Mesenchymal stem cell (in vitro differentiated cells and primary cell): ENCODE measurements around the gene ZKSCAN5.

Experiments used
- DNase-seq: peaks from one replicate; pipeline ENCODE4 v3.0.0-alpha.2; 2013
- H2AFZ ChIP-seq: one replicate; pipeline ENCODE4 v1.6.1; 2013; ENCODE audit warnings: low read depth, mild to moderate bottlenecking, control low read depth, inconsistent platforms, low read length, moderate library complexity
- H2AK5ac ChIP-seq: 2 replicates; pipeline ENCODE4 v1.6.1; 2013; ENCODE audit warnings: low read length, moderate library complexity, mild to moderate bottlenecking, inconsistent platforms; ENCODE audit not compliant: severe bottlenecking
- H2BK120ac ChIP-seq: one replicate; pipeline ENCODE4 v1.6.1; 2013; ENCODE audit warnings: low read depth, mild to moderate bottlenecking, inconsistent platforms, low read length, moderate library complexity
- H2BK12ac ChIP-seq, 2 experiments: one replicate each; pipeline ENCODE4 v1.6.1; 2013; ENCODE audit warnings: inconsistent platforms in 2 of 2, low read length in 2 of 2, mild to moderate bottlenecking in 2 of 2, moderate library complexity in 2 of 2, control low read depth in 1 of 2
- H2BK15ac ChIP-seq: one replicate; pipeline ENCODE4 v1.6.1; 2013; ENCODE audit warnings: mild to moderate bottlenecking, low read depth, inconsistent platforms; ENCODE audit not compliant: poor library complexity, severe bottlenecking
- H2BK5ac ChIP-seq: 2 replicates; pipeline ENCODE4 v1.6.1; 2013; ENCODE audit warnings: low read depth, mild to moderate bottlenecking, low read length, control low read depth, inconsistent platforms; ENCODE audit not compliant: poor library complexity, severe bottlenecking
- H3K14ac ChIP-seq, 2 experiments: one replicate each; pipeline ENCODE4 v1.6.1; 2013; ENCODE audit warnings: inconsistent platforms in 2 of 2, low read length in 2 of 2, control low read depth in 1 of 2, mild to moderate bottlenecking in 1 of 2, moderate library complexity in 1 of 2
- H3K18ac ChIP-seq, 2 experiments: one replicate each; pipeline ENCODE4 v1.6.1; 2013; ENCODE audit warnings: inconsistent platforms in 2 of 2, low read length in 2 of 2, control low read depth in 1 of 2, low read depth in 1 of 2, mild to moderate bottlenecking in 1 of 2
- H3K23ac ChIP-seq, 2 experiments: one replicate each; pipeline ENCODE4 v1.6.1; 2013; ENCODE audit warnings: inconsistent platforms in 2 of 2, low read length in 2 of 2, mild to moderate bottlenecking in 2 of 2, moderate library complexity in 2 of 2, control low read depth in 1 of 2
- H3K27ac ChIP-seq: 2 replicates; pipeline ENCODE4 v1.5.1; 2013; ENCODE audit warnings: mild to moderate bottlenecking, moderate library complexity, low read length, control low read depth, inconsistent platforms; ENCODE audit not compliant: poor library complexity, severe bottlenecking
- H3K27me3 ChIP-seq, 2 experiments: 2 replicates each; pipeline versions ENCODE4 v1.6.1 to v1.7.0; 2013; ENCODE audit warnings: low read length in 2 of 2, mild to moderate bottlenecking in 2 of 2, moderate library complexity in 2 of 2, control low read depth in 1 of 2, inconsistent platforms in 1 of 2; ENCODE audit not compliant: control insufficient read depth in 1 of 2, insufficient read depth in 1 of 2
- H3K36me3 ChIP-seq, 2 experiments: 2 replicates each; pipeline versions ENCODE4 v1.6.1 to v1.7.0; 2013; ENCODE audit warnings: low read length in 2 of 2, control low read depth in 1 of 2, inconsistent platforms in 1 of 2, low read depth in 1 of 2, mild to moderate bottlenecking in 1 of 2; ENCODE audit not compliant: insufficient read depth in 2 of 2, control insufficient read depth in 1 of 2
- H3K4ac ChIP-seq, 2 experiments: one replicate each; pipeline ENCODE4 v1.6.1; 2013; ENCODE audit warnings: inconsistent platforms in 2 of 2, low read length in 2 of 2, mild to moderate bottlenecking in 2 of 2, moderate library complexity in 2 of 2, control low read depth in 1 of 2, low read depth in 1 of 2
- H3K4me1 ChIP-seq: 2 replicates; pipeline ENCODE4 v1.6.1; 2013; ENCODE audit warnings: low read depth, low read length, control low read depth; ENCODE audit not compliant: control insufficient read depth, insufficient read depth
- H3K4me2 ChIP-seq: 2 replicates; pipeline ENCODE4 v1.6.1; 2013; ENCODE audit warnings: low read length, mild to moderate bottlenecking, inconsistent platforms; ENCODE audit not compliant: poor library complexity, severe bottlenecking
- H3K4me3 ChIP-seq, 2 experiments: 2 replicates each; pipeline versions ENCODE4 v1.5.1 to v1.7.0; 2013; ENCODE audit warnings: low read length in 2 of 2, mild to moderate bottlenecking in 2 of 2, control low read depth in 1 of 2, low read depth in 1 of 2; ENCODE audit not compliant: insufficient read depth in 1 of 2
- H3K79me1 ChIP-seq: replicated peaks from 2 replicates; pipeline ENCODE4 v1.6.1; 2013; ENCODE audit warnings: mild to moderate bottlenecking, control low read depth, low read length, inconsistent platforms; ENCODE audit not compliant: poor library complexity, severe bottlenecking
- H3K9ac ChIP-seq: 2 replicates; pipeline ENCODE4 v1.7.0; 2013; ENCODE audit warnings: mild to moderate bottlenecking, low read length, moderate library complexity
- H3K9me3 ChIP-seq: 2 replicates; pipeline ENCODE4 v1.7.0; 2013; ENCODE audit warnings: mild to moderate bottlenecking, low read length; ENCODE audit not compliant: control insufficient read depth
- H4K8ac ChIP-seq: one replicate; pipeline ENCODE4 v1.6.1; 2013; ENCODE audit warnings: inconsistent platforms, mild to moderate bottlenecking, low read length, moderate library complexity
- H4K91ac ChIP-seq: one replicate; pipeline ENCODE4 v1.6.1; 2013; ENCODE audit warnings: mild to moderate bottlenecking, low read length, inconsistent platforms
- WGBS: methylation state at CpG from one replicate; pipeline ENCODE4 v1.1.7; 2013; ENCODE audit warnings: mixed read lengths; 5-methylcytosine and 5-hydroxymethylcytosine counted together

Gene ZKSCAN5

DNA sequence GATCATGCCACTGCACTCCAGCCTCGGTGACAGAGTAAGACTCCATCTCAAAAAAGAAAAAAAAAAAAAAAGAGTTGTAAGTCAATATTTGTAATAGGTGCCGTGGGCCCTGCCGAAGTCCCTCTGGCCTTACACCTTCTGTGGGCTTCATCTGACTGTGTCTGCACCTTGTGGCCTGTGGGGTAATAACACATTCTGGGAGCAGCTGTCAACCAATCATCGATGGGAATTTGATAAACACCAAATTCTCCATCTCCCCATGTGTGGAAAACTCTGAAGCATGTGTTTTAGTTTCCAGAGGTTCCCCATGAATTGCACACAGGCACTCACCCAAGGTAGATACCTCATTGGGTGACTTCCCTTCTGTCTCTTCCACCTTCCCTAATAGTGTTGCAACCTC, 15.2 kb upstream of the ZKSCAN5 start:
- Histone ChIP-seq H4K8ac (no peak overlapping the region), H3K14ac (no peak overlapping the region), H3K79me1 (peaks cover 33% of the 10 kb centered on the region), H3K36me3 (peaks cover 49 to 58% of the 10 kb centered on the region in 2 experiments), H2AK5ac (no peak overlapping the region), H2BK12ac (no peak overlapping the region), H2BK120ac (no peak overlapping the region), H3K27me3 (no peaks in the 10 kb centered on the region), H3K9me3 (peaks cover 15% of the 10 kb centered on the region), H2AFZ (no peak overlapping the region), H3K4me2 (no peak overlapping the region), H2BK5ac (no peak overlapping the region), H3K9ac (no peak overlapping the region), H2BK15ac (no peak overlapping the region), H3K4me3 (no peak overlapping the region), H3K18ac (no peak overlapping the region), H3K27ac (no peak overlapping the region), H4K91ac (no peak overlapping the region), H3K23ac (no peak overlapping the region), H3K4me1 (no peaks in the 10 kb centered on the region), H3K4ac (no peak overlapping the region)
- 95% methylated on average over 3 of the region's 4 CpGs for WGBS
- DNase-seq = no peak

DNA sequence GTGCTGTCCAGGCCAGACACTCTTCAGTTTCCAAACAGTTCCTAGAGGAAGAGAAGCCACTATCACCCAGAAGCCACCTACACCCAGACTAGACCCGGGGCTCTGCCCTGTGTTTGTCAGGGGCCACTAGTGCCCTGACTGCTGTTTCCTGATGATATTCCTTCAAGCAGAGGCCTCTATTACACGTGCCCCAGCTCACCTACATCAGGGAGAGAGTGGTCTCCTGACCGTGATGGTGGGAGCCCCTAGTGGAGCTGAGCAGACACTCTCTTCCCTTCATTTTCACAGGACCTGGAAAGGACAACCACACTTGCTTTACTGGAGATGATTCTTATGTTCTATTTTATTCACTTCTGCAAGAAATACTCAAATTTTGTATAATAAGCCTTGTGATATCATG, 13.6 kb upstream of the ZKSCAN5 start:
- no peak overlapping the region for H2AFZ ChIP-seq
- no peak for DNase-seq
- no peak overlapping the region for H2AK5ac ChIP-seq
- peaks cover 45 to 56% of the 10 kb centered on the region in 2 experiments for H3K36me3 ChIP-seq
- H2BK5ac ChIP-seq = no peak overlapping the region
- H2BK15ac ChIP-seq = no peak overlapping the region
- H2BK12ac ChIP-seq = no peak overlapping the region
- no peak overlapping the region for H3K4me2 ChIP-seq
- no peak overlapping the region for H3K18ac ChIP-seq
- no peak overlapping the region for H3K27ac ChIP-seq
- no peaks in the 10 kb centered on the region for H3K27me3 ChIP-seq
- no peak overlapping the region for H3K4ac ChIP-seq
- no peak overlapping the region for H3K23ac ChIP-seq
- WGBS = 81% methylated on average over 3 of the region's 3 CpGs
- no peaks in the 10 kb centered on the region for H3K4me1 ChIP-seq
- no peak overlapping the region for H3K4me3 ChIP-seq
- H3K79me1 ChIP-seq = peaks cover 30% of the 10 kb centered on the region
- no peak overlapping the region for H4K8ac ChIP-seq
- peaks cover 23% of the 10 kb centered on the region for H3K9me3 ChIP-seq
- no peak overlapping the region for H4K91ac ChIP-seq
- H2BK120ac ChIP-seq = no peak overlapping the region
- no peak overlapping the region for H3K14ac ChIP-seq
- H3K9ac ChIP-seq = no peak overlapping the region

DNA sequence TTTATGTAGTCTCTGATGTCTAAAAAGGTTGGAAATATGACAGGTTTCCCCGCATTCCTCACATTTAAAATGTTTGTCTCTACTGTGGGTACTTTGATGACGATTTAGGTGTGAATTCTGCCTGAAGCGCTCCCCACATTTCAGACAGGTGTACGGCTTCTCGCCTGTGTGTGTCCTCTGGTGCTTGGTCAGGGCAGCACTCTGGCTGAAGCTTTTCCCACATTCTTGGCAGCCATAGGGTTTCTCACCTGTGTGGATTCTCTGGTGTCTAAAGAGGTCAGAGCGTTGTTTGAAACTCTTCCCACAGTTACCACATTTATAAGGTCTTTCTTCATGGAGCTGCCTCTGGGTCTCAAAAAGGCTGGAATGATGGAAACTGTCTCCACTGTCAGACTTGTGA, 10.6 kb upstream of the ZKSCAN5 start:
- Histone ChIP-seq H3K4me3 (peak overlapping the region in 1 of 2 experiments; percentile 56), H3K14ac (no peak overlapping the region), H2BK120ac (no peak overlapping the region), H2BK5ac (no peak overlapping the region), H3K79me1 (peaks cover 29% of the 10 kb centered on the region), H2BK15ac (no peak overlapping the region), H3K4me2 (no peak overlapping the region), H2AK5ac (no peak overlapping the region), H3K18ac (no peak overlapping the region), H3K27me3 (no peaks in the 10 kb centered on the region), H2AFZ (no peak overlapping the region), H3K9me3 (peaks cover 23% of the 10 kb centered on the region), H3K23ac (no peak overlapping the region), H3K27ac (no peak overlapping the region), H4K8ac (no peak overlapping the region), H3K4me1 (peaks cover 7% of the 10 kb centered on the region), H2BK12ac (no peak overlapping the region), H4K91ac (no peak overlapping the region), H3K4ac (no peak overlapping the region), H3K9ac (no peak overlapping the region), H3K36me3 (peaks cover 50 to 63% of the 10 kb centered on the region in 2 experiments)
- WGBS = over 99% methylated on average over 6 of the region's 6 CpGs
- no peak for DNase-seq

DNA sequence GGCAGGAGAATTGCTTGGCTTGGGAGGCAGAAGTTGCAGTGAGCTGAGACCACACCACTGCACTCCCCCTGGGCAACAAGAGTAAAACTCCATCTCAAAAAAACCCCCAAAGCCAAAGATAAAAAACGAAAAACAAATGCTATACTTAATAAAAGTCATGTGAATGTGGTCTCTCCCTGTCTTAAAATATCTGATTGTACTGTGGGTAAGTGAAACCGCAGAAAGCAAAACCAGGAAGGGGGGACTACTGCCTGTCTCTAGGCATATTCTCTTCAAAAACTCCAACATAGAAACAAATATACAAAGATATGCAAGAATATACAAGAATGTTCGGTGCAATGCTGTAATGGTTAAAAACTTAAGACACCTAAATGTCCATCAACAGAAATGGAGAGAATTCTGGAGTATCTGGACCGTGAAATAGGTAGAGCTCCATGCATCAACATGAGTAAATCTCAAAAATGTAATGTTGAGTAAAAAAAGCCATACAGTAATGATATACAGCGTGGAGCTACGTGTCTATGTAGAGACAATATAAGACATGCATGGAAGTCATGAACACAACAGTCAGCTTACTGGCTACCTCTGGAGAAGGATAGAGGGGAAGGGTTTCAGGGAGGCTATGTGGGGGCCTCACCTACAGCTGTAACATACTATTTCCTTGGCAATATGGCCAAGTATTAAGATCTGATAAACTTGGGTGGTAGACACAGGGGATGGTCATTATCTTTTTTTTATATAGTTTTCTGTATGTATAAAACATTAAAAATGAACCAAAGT, 6.5 kb upstream of the ZKSCAN5 start:
- no peak overlapping the region for H3K4ac ChIP-seq
- H3K36me3 ChIP-seq = peaks cover 29 to 50% of the 10 kb centered on the region in 2 experiments
- no peak overlapping the region for H2BK15ac ChIP-seq
- H3K14ac ChIP-seq = no peak overlapping the region
- H3K27ac ChIP-seq = no peak overlapping the region
- H3K4me1 ChIP-seq = peaks cover 11% of the 10 kb centered on the region
- H3K18ac ChIP-seq = no peak overlapping the region
- no peak overlapping the region for H2AK5ac ChIP-seq
- H3K27me3 ChIP-seq = no peaks in the 10 kb centered on the region
- peak overlapping the region in 1 of 2 experiments; percentile 97 for H3K4me3 ChIP-seq
- H3K4me2 ChIP-seq = peak overlapping the region; percentile 77
- no peak overlapping the region for H2BK120ac ChIP-seq
- no peak for DNase-seq
- H2AFZ ChIP-seq = no peak overlapping the region
- H3K9me3 ChIP-seq = peaks cover 20% of the 10 kb centered on the region
- H3K9ac ChIP-seq = peak overlapping the region; percentile 97
- H4K91ac ChIP-seq = no peak overlapping the region
- no peak overlapping the region for H4K8ac ChIP-seq
- H3K79me1 ChIP-seq = peaks cover 19% of the 10 kb centered on the region
- no peak overlapping the region for H2BK12ac ChIP-seq
- H3K23ac ChIP-seq = no peak overlapping the region
- 96% methylated on average over 4 of the region's 6 CpGs for WGBS
- no peak overlapping the region for H2BK5ac ChIP-seq
